HepG2 (cell line): ENCODE results near the gene TAGLN. TPM values are rescaled to one million over a fixed set of nuclear protein-coding genes. Genes with fewer than 3 reads are reported as not detected.

ENCODE experiments used
- ATAC-seq: fragments of 200-7000 bp; cut with Tn5 transposase; 3 replicates; pipeline ENCODE4 v1.9.1; 2020; ENCODE audit warnings: mild to moderate bottlenecking, moderate library complexity
- BruUV-seq: library from RNA; stranded (reverse); fragments of 400-500 nt; replicated peaks from 2 replicates; lab custom pipeline; 2021; lab: Mats Ljungman, UMichigan
- CTCF ChIA-PET: fragments of 300-600 bp; formaldehyde crosslinking; extraction: SDS; loops from one replicate; lab custom pipeline; 2021; ENCODE audit warnings: low total read pairs, inconsistent platforms, low intra/inter-chr PET ratio; lab: Yijun Ruan, JAX
- POLR2A ChIA-PET: fragments of 350-600 bp; sonication (Branson Sonifier 250); formaldehyde crosslinking; loops from one replicate; lab custom pipeline; 2020; ENCODE audit warnings: antibody characterized with exemption, inconsistent platforms; lab: Yijun Ruan, JAX
- DNase-seq: peaks from one replicate; pipeline ENCODE4 v3.0.0-alpha.2; 2015; ENCODE audit warnings: low spot score
- FAIRE-seq: peaks from 3 replicates; lab custom pipeline; 2011; peaks lifted over from hg19 to GRCh38; lab: Jason Lieb, UNC
- H2AFZ ChIP-seq: one replicate; pipeline ENCODE4 v1.6.1; 2011; ENCODE audit warnings: low read length, inconsistent platforms
- H3K27ac ChIP-seq: fragments of 300-600 bp; 3 replicates; pipeline ENCODE4 v1.8.0; 2011; ENCODE audit warnings: mixed run types, mild to moderate bottlenecking, mixed read lengths, low read length, inconsistent platforms; ENCODE audit not compliant: insufficient read depth; ENCODE audit errors: extremely low read length
- H3K27me3 ChIP-seq, 2 experiments: fragments of 200-600 bp in 1 of 2; 2 replicates in 1 of 2; 3 replicates in 1 of 2; pipeline versions ENCODE4 v1.6.0 to v1.8.0; 2011; ENCODE audit warnings: low read length in 2 of 2, mild to moderate bottlenecking in 2 of 2, moderate library complexity in 2 of 2, inconsistent platforms in 1 of 2; ENCODE audit not compliant: insufficient read depth in 2 of 2, control insufficient read depth in 1 of 2
- H3K36me3 ChIP-seq, 2 experiments: fragments of 200-600 bp in 1 of 2; replicated peaks in 1 of 2; 2 replicates in 1 of 2; 3 replicates in 1 of 2; pipeline versions ENCODE4 v1.5.1 to v1.8.0; 2011; ENCODE audit warnings: low read length in 2 of 2, inconsistent platforms in 1 of 2; ENCODE audit not compliant: insufficient read depth in 2 of 2, control insufficient read depth in 1 of 2
- H3K4me1 ChIP-seq: 2 replicates; pipeline ENCODE4 v1.5.1; 2012; ENCODE audit warnings: low read length, inconsistent platforms; ENCODE audit not compliant: insufficient read depth
- H3K4me2 ChIP-seq: 2 replicates; pipeline ENCODE4 v1.6.0; 2011; ENCODE audit warnings: low read depth, low read length, inconsistent platforms
- H3K4me3 ChIP-seq, 3 experiments: fragments of 200-600 bp in 1 of 3; sonication (generic), shearing (Covaris generic) in 1 of 3; replicated peaks in 1 of 3; 2 replicates each; pipeline ENCODE4 v1.5.1; 2011 to 2016; ENCODE audit warnings: low read length in 3 of 3, inconsistent platforms in 2 of 3, low read depth in 2 of 3, mild to moderate bottlenecking in 2 of 3, control low read depth in 1 of 3, mixed read lengths in 1 of 3; ENCODE audit not compliant: insufficient read depth in 1 of 3
- H3K79me2 ChIP-seq: one replicate; pipeline ENCODE4 v1.6.1; 2011; ENCODE audit warnings: low read length, inconsistent platforms; ENCODE audit not compliant: insufficient read depth
- H3K9ac ChIP-seq: 2 replicates; pipeline ENCODE4 v1.6.0; 2011; ENCODE audit warnings: mild to moderate bottlenecking, low read depth, low read length, inconsistent platforms; ENCODE audit not compliant: insufficient read depth
- H3K9me3 ChIP-seq: 2 replicates; pipeline ENCODE4 v1.5.1; 2012; ENCODE audit warnings: mild to moderate bottlenecking, low read length
- H4K20me1 ChIP-seq: 2 replicates; pipeline ENCODE4 v1.6.0; 2011; ENCODE audit warnings: inconsistent platforms, mild to moderate bottlenecking, low read length, moderate library complexity; ENCODE audit not compliant: insufficient read depth
- AGO2 ChIP-seq: fragments of 200-400 bp; formaldehyde crosslinking; optimal IDR thresholded peaks from 2 replicates; pipeline ENCODE3; 2017; ENCODE audit warnings: mild to moderate bottlenecking, low read depth, low read length, moderate library complexity
- FIP1L1 ChIP-seq: fragments of 200-400 bp; formaldehyde crosslinking; IDR thresholded peaks from 2 replicates; pipeline ENCODE4 v1.6.1; 2018; ENCODE audit warnings: low read depth, mild to moderate bottlenecking, low read length, moderate library complexity, borderline replicate concordance; ENCODE audit not compliant: insufficient read depth
- ZNF550 ChIP-seq: sonication (generic); formaldehyde crosslinking; IDR thresholded peaks from 2 replicates; pipeline ENCODE4 v1.4.0; 2020; ENCODE audit warnings: mild to moderate bottlenecking, missing genetic modification reagents, borderline replicate concordance
- ZNF883 ChIP-seq: sonication (generic); formaldehyde crosslinking; IDR thresholded peaks from 2 replicates; pipeline ENCODE4 v1.5.1; 2020; ENCODE audit warnings: mild to moderate bottlenecking, missing genetic modification reagents; ENCODE audit errors: not compliant biosample characterization
- WGBS: methylation state at CpG from one replicate; pipeline ENCODE4 v1.1.6; 2017; ENCODE audit warnings: low lambda C conversion rate; 5-methylcytosine and 5-hydroxymethylcytosine counted together
- in situ Hi-C: cut with HindIII; loops from 2 replicates; pipeline ENCODE4 v1.10.0; 2017; ENCODE audit warnings: low pct_unique_long_range_greater_than_20kb; ENCODE audit not compliant: extremely low pct_ligation_motif_present
- intact Hi-C: fragments of 100-400 bp; cut with micrococcal nuclease; formaldehyde crosslinking; loops from one replicate; pipeline ENCODE4 v1.10.0; 2022; ENCODE audit not compliant: unreplicated experiment
- polyA plus RNA-seq, 8 experiments: library from polyadenylated mRNA; depleted of rRNA in 3 of 8; stranded (reverse) in 7 of 8; unstranded in 1 of 8; fragments of >200 nt; fragmentation: Illumina TruSeq in 4 of 8; extraction: Trizol in 4 of 8; gene quantifications; 2 replicates each; pipeline versions ENCODE4 v1.2.1 to v1.2.3, GENCODE V29; 2011 to 2016; ENCODE audit warnings: low read depth in 4 of 8, missing spikeins in 1 of 8, mixed read lengths in 1 of 8; ENCODE audit not compliant: insufficient read depth in 1 of 8
- total RNA-seq, 5 experiments: library from RNA; depleted of rRNA; stranded (reverse); fragments of >200 nt; fragmentation: Illumina TruSeq; extraction: Trizol; gene quantifications; 2 replicates each; pipeline ENCODE4 v1.2.3, GENCODE V29; 2016; ENCODE audit warnings: low read depth in 1 of 5

TAGLN gene
- total and polyA plus RNA-seq, 2 of the 13 experiments (the other 11 are each of a cell fraction or from before 2014, with no cell fraction given), result 12.6 to 75.4 TPM

- Histone ChIP-seq H3K9me3 (no peaks in the 10 kb centered on the region), H3K27ac (no peak overlapping the region), H4K20me1 (no peaks in the 10 kb centered on the region), H3K79me2 (no peaks in the 10 kb centered on the region), H3K4me1 (peaks cover 9% of the 10 kb centered on the region), H2AFZ (no peak overlapping the region), H3K36me3 (peaks cover 3 to 6% of the 10 kb centered on the region in 2 experiments; a peak in 2 of 5 replicates), H3K9ac (no peak overlapping the region), H3K4me3 (no peak overlapping the region), H3K4me2 (no peak overlapping the region), H3K27me3 (no peaks in the 10 kb centered on the region)
- intact Hi-C loops (no loop called here), in situ Hi-C loops (no loop called here)
- TF ChIP-seq ZNF550 (CRISPR knock-in tag) (no peak), FIP1L1 (no peak)
- no TSS peak for BruUV-seq
- DNase-seq (no peak), FAIRE-seq (no peak), ATAC-seq (no peak)
- 54% methylated on average over 4 of the region's 4 CpGs for WGBS
- ChIA-PET POLR2A (interaction anchor here (1.0 to 1.1 kb wide), 2 partner anchors 17 to 31 kb away, joined by 3 read pairs; partner anchors contain the start of gene SIDT2), CTCF (no interaction called here)
Observed at GRCh38 chr11:117195258-117195657, 3.9 kb upstream of the TAGLN start.

GRCh38 chr11:117195761-117196160, 3.4 kb upstream of the TAGLN start:
- no peaks in the 10 kb centered on the region for H4K20me1 ChIP-seq
- intact Hi-C loops, result no loop called here
- no peak overlapping the region for H3K9ac ChIP-seq
- no peaks in the 10 kb centered on the region for H3K9me3 ChIP-seq
- in situ Hi-C loops, result no loop called here
- ATAC-seq, result no peak
- no peak for TF ChIP-seq ZNF883 (CRISPR knock-in tag)
- peak; percentile 31 for TF ChIP-seq AGO2
- CTCF ChIA-PET, result no interaction called here
- H3K4me2 ChIP-seq, result no peak overlapping the region
- DNase-seq, result no peak
- peaks cover 9% of the 10 kb centered on the region for H3K4me1 ChIP-seq
- peaks cover 3 to 6% of the 10 kb centered on the region in 2 experiments; a peak in 2 of 5 replicates for H3K36me3 ChIP-seq
- POLR2A ChIA-PET, result interaction anchor here (1.0 kb wide), 1 partner anchor 17 kb away, joined by 3 read pairs; the partner anchor contains the start of gene SIDT2
- no TSS peak for BruUV-seq
- FAIRE-seq, result no peak
- H3K27me3 ChIP-seq, result no peaks in the 10 kb centered on the region
- no peak overlapping the region for H3K4me3 ChIP-seq
- WGBS, result 97% methylated on average over 18 of the region's 19 CpGs
- no peak overlapping the region for H3K27ac ChIP-seq
- H3K79me2 ChIP-seq, result no peaks in the 10 kb centered on the region
- H2AFZ ChIP-seq, result no peak overlapping the region
